Fibroblast of villous mesenchyme (primary cell): ENCODE results near the gene APMAP. TPM values are rescaled to one million over a fixed set of nuclear protein-coding genes. Genes with fewer than 3 reads are reported as not detected.

Source experiments
- DNase-seq: peaks from one replicate; pipeline ENCODE4 v3.0.0-alpha.2; 2010; ENCODE audit warnings: low read depth
- H3K4me3 ChIP-seq: 2 replicates; pipeline ENCODE4 v1.5.1; 2011; ENCODE audit warnings: low read depth, mild to moderate bottlenecking, low read length
- total RNA-seq: library from RNA; depleted of rRNA; stranded (reverse); fragments of >200 nt; gene quantifications from 2 replicates; pipeline ENCODE4 v1.2.3, GENCODE V29; 2012
- TF ChIP-seq, protein P1 (sequence below): IDR thresholded peaks from 2 replicates; pipeline ENCODE4 v1.5.1; 2012; ENCODE audit warnings: low read depth, mild to moderate bottlenecking, low read length; ENCODE audit not compliant: insufficient read depth

Gene APMAP
- total RNA-seq, 1 donor: 81.2 TPM

DNA sequence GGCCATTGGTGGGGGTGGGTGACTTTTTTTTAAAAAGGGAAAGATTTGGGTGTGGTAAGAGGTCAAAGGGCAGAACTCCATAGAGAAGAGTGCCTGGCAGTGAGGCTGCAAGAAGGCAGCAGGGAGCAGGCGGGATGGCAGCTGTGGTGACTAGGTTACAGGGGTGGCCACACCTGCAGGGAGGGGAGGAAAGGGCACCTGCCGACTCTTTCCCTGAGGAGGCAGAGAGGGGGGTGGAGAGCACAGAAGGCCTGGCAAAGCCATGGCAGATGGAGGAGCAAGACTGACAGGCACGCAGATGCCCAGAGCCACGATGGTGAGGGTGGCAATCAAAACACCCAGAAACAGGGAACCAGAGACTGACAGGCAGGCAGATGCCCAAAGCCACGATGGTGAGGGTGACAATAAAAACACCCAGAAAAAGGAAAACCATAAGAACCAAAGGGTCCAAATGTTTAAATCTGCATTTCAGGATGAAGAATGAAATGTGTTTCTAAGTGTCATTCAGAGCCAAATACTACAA, 24.2 kb downstream of the APMAP start:
- TF ChIP-seq, protein P1, sequence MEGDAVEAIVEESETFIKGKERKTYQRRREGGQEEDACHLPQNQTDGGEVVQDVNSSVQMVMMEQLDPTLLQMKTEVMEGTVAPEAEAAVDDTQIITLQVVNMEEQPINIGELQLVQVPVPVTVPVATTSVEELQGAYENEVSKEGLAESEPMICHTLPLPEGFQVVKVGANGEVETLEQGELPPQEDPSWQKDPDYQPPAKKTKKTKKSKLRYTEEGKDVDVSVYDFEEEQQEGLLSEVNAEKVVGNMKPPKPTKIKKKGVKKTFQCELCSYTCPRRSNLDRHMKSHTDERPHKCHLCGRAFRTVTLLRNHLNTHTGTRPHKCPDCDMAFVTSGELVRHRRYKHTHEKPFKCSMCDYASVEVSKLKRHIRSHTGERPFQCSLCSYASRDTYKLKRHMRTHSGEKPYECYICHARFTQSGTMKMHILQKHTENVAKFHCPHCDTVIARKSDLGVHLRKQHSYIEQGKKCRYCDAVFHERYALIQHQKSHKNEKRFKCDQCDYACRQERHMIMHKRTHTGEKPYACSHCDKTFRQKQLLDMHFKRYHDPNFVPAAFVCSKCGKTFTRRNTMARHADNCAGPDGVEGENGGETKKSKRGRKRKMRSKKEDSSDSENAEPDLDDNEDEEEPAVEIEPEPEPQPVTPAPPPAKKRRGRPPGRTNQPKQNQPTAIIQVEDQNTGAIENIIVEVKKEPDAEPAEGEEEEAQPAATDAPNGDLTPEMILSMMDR: no peak
- no peak for DNase-seq

DNA sequence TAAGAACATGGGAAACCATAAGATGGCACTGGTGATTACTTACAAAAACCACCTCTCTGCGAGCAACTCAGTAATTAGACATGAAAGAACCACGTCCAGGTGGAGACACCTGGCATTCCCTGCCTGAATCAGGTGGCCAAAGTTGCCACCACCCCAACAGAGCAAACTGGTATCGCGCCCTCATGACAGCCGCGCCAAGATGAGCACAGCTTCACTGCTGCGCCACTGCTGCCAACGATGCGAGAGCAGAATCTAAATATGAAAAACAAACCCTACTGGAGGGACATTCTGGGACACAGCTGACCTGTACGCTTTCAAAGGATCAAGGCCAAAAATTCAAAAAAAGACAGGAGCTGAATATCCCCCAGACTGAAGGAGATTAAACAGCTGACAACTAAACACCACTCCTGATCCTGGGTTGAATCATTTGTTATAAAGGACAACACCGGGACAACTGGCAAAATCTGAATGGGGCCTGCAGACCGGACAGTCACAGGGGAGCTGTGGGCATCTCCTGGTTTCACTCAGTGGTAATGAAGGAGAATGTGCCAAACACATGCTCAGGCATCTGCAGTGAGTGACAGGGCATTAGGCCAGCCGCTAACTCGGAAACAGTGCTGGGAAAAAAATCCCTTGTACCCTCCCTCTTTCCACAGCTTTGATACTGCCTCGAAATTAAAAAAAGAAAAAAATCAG, 26.1 kb downstream of the APMAP start:
- DNase-seq: no peak
- TF ChIP-seq, protein P1: no peak

More for the DNA sequence above, 24.2 kb downstream of the APMAP start:
- no peak overlapping the region for H3K4me3 ChIP-seq

DNA sequence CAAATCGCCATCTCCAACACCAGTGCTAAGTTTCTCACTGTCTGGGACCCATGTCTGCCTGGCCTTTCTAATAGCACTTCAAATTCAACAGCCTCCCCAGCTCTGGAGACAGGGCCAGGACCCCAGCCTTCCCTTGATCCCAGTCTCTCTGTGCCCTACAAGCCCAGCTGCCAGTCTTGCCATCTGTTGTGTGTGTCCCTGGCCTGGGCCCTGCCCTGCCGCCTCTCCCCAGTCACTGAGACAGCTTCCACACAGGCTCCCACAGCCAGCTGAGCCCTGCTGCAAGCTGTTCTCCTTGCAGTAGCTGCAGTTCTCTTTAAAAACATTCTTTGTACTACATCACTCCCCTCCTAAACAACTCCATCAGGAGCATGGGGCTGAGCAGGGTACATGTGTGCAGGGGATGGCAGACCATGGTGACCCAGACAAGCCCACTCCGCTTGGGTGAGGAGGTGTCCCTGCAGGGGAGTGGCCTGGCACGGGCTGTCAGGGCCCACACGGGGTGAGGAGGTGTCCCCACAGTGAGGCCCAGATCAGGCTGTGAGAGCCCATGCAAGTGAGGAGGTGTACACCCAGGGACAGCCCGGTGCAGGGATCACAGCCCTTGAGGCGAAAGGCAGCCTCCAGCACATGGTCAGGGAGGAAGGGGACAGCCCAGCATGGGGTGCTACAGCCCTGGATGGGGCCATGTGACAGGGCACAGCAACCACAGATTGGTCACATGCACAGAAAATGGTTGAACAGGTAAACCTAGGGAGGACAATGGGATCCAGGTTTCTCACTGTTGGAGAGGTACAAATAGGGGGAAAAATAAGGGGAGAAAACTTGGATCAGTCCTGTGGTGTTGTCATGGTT, 27.3 kb downstream of the APMAP start:
- no peak for DNase-seq
- H3K4me3 ChIP-seq: no peak overlapping the region
- TF ChIP-seq, protein P1: no peak

More for the DNA sequence above, 26.1 kb downstream of the APMAP start:
- no peak overlapping the region for H3K4me3 ChIP-seq

DNA sequence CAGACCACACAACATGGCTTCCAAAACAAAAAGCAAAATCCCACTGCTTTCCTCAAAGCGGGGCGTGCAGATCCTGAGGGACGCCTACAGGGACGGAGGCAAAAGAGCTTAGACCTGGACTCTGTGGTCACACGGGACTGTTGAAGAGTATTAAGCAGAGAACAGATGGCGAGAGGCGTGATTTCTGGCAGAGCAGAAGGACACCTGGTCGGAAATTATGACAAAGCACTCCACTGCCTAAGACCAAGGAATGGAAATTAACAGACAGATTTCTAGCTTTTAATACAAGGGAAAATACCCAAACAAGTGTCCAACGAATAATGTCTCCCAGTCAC, 28.1 kb downstream of the APMAP start:
- no peak overlapping the region for H3K4me3 ChIP-seq
- TF ChIP-seq, protein P1: no peak
- no peak for DNase-seq

DNA sequence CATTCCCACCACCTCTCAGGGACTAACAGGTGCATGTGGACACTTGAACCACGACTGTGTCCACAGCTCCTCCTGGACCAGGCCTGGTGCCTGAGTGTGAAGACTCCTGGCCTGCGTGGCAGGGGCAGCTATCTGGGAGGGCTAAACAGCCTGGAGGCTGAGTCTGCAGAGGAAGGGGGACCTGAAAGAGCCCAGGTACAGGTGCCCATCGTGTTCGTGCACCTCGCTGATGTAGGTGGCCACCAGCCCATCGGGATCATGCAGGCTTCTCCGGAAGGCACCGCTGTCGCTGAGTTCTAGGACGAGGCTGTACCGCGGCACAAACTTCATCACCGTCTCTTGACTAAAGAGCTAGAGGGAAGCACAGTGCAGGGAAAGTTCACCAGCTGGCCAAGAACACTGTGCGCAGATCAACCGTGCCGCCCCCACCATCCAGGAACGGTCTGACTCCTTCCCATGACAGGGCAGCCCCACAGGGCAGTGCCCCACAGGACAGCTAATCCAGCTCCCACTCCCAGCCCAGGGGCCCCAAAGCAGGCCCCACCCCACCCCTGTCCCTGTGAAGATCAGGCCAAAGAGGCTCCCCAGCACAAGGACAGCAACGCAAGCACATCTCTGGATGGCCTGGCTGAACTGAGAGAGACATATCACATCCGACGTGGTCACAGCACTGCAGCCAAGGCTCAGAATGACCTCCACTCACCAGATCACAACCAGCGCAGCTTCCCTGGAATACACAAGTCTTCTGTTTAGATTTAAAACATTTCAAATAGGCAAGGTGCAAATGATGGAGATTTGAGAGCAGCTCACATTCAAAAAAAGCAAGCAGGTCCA, 28.7 kb downstream of the APMAP start:
- TF ChIP-seq, protein P1: no peak
- no peak for DNase-seq
- H3K4me3 ChIP-seq: no peak overlapping the region

DNA sequence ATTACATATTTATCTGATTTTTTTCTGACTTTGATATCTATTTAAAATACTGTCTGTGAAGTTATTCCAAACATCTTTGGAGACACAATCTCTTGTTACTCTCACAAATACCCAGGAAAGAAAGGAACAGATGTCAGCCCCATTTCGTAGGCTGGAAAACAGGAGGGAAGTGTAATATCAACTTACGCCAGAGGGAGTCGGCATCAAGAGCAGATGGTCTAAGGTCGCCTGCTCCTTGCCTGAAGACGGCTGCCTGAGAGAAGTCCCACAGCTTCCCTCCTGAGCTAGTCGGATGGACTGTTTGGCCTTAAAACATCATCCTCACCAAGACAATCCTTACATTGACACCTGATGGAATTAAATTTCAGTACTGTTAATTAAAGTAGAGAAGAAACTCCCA, 30.0 kb downstream of the APMAP start:
- TF ChIP-seq, protein P1: no peak
- no peak for DNase-seq
- no peak overlapping the region for H3K4me3 ChIP-seq
